GM18870 (cell line): Measurements from ENCODE around the gene SPINT4.
"Not testable (repeated sequence)": the region's sequence is repeated elsewhere in the genome, so short reads cannot be mapped to it uniquely, and the experiment has no call there.

Source experiments
- ATAC-seq: cut with Tn5 transposase; IDR thresholded peaks from one replicate; pipeline ENCODE4 v1.9.1; 2021; ENCODE audit warnings: moderate library complexity; ENCODE audit not compliant: unreplicated experiment

Gene SPINT4

DNA sequence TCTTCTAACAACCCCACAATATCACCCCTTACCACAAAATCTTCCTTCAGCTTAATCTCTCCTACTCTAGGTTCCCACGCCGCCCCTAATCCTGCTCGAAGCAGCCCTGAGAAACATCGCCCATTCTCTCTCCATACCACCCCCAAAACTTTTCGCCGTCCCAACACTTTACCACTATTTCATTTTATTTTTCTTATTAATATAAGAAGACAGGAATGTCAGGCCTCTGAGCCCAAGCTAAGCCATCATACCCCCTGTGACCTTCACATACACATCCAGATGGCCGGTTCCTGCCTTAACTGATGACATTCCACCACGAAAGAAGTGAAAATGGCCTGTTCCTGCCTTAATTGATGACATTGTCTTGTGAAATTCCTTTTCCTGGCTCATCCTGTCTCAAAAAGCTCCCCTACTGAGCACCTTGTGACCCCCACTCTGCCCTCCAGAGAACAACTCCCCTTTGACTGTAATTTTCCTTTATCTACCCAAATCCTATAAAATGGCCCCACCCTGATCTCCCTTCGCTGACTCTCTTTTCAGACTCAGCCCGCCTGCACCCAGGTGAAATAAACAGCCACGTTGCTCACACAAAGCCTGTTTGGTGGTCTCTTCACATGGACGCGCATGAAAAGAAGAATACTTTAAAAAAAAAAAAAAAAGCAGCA lies 42.6 kb downstream of the SPINT4 start:
- ATAC-seq = not testable (repeated sequence)

DNA sequence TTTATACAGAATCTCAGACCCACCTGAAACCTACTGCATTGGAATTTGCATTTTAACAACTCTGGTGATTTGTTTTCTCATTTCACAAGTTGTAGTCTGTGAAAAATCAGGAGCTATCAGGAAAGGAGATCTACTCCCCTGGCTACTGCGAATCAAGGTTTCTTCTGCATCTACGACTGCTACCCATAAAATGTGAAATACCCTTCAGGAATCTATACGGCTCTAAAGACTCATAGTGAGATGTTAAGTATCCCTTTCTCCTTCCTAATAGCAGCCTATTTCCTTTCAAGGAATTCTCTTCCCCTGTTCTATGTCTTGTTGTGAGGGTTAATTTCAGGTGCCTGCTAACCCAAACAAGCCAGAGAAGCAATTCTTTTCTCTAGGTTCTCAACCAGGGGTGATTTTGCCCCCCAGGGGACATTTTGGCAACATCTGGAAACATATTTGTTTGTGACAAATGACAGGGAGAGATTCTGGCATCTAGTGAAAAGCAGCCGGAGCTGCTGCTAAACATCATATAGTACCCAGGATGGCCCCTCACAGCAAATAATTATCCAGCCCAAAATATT lies 43.2 kb downstream of the SPINT4 start:
- ATAC-seq = no peak

DNA sequence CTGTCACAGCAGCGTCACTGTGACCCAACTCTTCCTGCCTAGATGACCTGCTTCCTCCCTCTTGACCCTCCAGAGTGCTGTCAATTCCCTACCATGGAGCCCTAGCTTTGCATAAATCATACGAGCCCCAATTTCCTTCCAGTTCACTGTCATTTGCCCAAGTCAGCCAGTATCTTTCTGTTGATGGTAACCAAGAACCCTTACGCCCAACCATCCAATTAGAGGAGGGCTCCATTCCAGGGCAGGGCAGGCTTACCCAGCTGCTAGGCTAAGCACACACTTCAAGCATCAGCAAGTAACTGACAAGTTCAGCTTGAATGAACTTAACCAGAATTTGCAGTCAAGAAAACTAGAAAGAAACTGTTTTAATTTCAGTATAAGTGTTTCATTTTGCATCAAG lies 43.8 kb downstream of the SPINT4 start:
- ATAC-seq = no peak

DNA sequence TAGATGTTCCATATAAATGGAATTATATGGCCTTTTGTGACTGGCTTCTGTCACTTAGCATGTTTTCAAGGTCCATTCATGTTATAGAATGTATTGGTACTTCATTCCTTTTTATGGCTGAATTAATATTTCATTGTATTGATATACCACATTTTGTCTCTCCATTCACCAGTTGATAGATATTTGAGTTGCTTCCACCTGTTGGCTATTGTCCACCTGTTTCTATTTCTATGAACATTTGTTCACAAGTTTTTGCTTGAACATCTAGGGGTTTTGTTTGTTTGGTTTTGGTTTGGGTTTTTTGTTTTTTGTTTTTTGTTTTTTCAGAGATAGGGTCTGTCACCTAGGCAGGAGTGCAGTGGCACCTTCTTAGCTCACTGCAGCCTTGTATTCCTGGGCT lies 46.3 kb downstream of the SPINT4 start:
- no peak for ATAC-seq

DNA sequence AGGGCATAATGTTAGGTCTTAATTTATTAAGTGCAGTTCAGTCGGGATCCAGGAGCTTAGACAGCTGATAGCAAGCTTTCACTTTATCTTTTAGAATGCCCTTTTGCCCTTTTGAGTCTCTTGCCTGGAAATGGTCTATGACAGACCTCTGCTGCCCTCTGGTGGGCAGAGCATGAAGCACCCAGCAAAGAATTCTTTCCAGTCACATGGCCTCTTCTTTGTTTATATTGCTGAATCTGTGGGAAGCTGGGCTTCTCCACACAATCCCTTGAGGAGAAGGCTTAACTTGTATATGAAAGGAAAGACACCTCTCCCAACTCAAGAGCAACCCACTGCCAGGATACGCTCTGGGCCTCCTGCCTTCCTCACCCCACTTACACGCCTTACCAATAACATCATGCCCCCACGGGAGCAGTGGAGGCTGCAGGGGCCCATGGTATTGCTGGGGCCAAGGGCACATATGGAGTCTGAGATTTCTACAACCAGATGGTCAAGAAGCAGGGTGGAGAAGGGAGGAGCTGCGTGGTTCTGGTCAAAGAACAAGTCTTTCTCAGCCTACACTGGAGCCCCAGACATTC lies 49.1 kb downstream of the SPINT4 start:
- no peak for ATAC-seq

DNA sequence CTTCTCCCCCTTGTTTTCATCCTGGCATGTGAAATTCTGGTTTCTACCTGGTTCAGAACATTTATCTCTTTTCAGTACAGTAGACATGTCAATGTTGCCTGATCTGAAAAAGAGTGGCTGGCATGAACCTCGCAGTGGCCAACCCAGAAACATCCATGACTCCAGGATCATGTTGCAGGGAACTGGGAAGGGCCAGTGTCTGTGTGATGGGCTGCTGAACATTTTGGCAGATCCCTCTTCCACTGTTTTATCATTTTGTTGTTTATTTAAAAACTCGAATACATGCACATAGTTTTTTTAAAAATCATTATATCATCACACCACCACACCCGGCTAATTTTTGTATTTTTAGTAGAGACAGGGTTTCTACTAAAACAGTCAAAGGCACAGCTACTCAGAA lies 50.5 kb downstream of the SPINT4 start:
- ATAC-seq = no peak

DNA sequence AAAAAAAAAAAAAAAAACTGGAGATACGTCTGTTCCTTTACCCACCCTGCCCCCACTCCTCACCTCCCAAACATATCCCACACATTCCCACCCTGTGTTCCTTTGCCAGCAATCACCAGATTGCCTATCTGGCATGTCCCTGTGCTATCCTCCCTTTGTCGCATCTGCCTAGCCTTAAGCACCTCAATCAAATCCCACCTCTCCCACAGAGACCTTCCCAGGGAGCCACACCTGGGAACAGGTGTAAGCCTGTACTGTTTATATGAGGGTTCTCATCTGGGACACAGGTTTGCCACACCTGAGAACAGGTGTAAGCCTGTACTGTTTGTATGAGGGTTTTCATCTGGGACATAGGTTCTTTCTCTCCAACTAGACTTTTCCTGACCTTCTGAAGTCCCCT lies 52.8 kb downstream of the SPINT4 start:
- ATAC-seq = no peak

DNA sequence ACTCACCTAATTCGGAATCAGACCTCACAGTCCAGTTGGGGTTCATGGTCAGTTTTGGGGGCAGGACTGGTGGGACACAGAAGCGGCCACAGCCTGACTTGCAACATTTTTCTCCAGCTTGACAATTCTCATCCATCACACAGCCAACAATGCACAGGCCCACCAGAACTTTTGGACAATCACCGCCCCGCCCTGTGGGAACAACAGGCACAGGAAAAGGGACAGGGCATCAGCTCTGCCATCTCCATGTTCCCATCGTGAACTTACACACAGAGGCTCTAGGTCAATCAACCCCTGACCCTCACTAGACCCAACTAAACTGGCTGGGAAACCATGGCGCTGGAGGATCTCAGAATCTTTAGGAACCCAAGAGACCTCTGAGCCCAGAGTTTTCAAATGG lies 53.3 kb downstream of the SPINT4 start:
- ATAC-seq = no peak
